NCI-H1694 (cell line): ENCODE data around the gene NPAS2.

Experiments used
- DNase-seq: peaks from one replicate; lab custom pipeline; 2025; lab: John Stamatoyannopoulos, UW

Gene NPAS2

GRCh38 chr2:100855084-100855483, 35.1 kb downstream of the NPAS2 start:
- no peak for DNase-seq

- DNase-seq = no peak
These were observed 35.7 kb downstream of the NPAS2 start for GRCh38 chr2:100855606-100856005.

GRCh38 chr2:100856732-100857131, 36.8 kb downstream of the NPAS2 start:
- no peak for DNase-seq

- DNase-seq = no peak
These were observed 37.4 kb downstream of the NPAS2 start for GRCh38 chr2:100857341-100857740.

- no peak for DNase-seq
These were observed 38.0 kb downstream of the NPAS2 start for GRCh38 chr2:100857915-100858314.

- no peak for DNase-seq
These were observed 40.0 kb downstream of the NPAS2 start for GRCh38 chr2:100859902-100860301.

- no peak for DNase-seq
These were observed 41.4 kb downstream of the NPAS2 start for GRCh38 chr2:100861340-100861739.

GRCh38 chr2:100862081-100862480, 42.1 kb downstream of the NPAS2 start:
- no peak for DNase-seq

GRCh38 chr2:100865816-100866460, 46.0 kb downstream of the NPAS2 start:
- no peak for DNase-seq

GRCh38 chr2:100868083-100868482, 48.1 kb downstream of the NPAS2 start:
- DNase-seq = no peak

- DNase-seq = no peak
These were observed 49.2 kb downstream of the NPAS2 start for GRCh38 chr2:100869120-100869519.

- no peak for DNase-seq
These were observed 51.0 kb downstream of the NPAS2 start for GRCh38 chr2:100870652-100871531.

- DNase-seq = no peak
These were observed 55.7 kb downstream of the NPAS2 start for GRCh38 chr2:100875516-100876230.

- DNase-seq = no peak
These were observed 56.4 kb downstream of the NPAS2 start for GRCh38 chr2:100876231-100876860.

- no peak for DNase-seq
These were observed 57.6 kb downstream of the NPAS2 start for GRCh38 chr2:100877555-100877954.

- no peak for DNase-seq
These were observed 58.3 kb downstream of the NPAS2 start for GRCh38 chr2:100878000-100878791.

GRCh38 chr2:100879296-100879695, 59.4 kb downstream of the NPAS2 start:
- DNase-seq = no peak

GRCh38 chr2:100880036-100880435, 60.1 kb downstream of the NPAS2 start:
- DNase-seq = no peak

- DNase-seq = no peak
These were observed 60.8 kb downstream of the NPAS2 start for GRCh38 chr2:100880730-100881129.

GRCh38 chr2:100882645-100883613, 63.0 kb downstream of the NPAS2 start:
- DNase-seq = no peak
